Progenitor cell of endocrine pancreas (in vitro differentiated cells): ENCODE results near the gene LURAP1L. TPM values are rescaled to one million over a fixed set of nuclear protein-coding genes. Genes with fewer than 3 reads are reported as not detected.

Experiments
- DNase-seq: peaks from one replicate; pipeline ENCODE4 v3.0.0; 2021; ENCODE audit warnings: low spot score; ENCODE audit not compliant: unreplicated experiment
- H3K27ac Mint-ChIP-seq: 2 replicates; pipeline ENCODE4 v1.8.0; 2021; ENCODE audit warnings: mild to moderate bottlenecking, moderate library complexity, mixed read lengths
- H3K27me3 Mint-ChIP-seq: 2 replicates; pipeline ENCODE4 v1.8.0; 2021; ENCODE audit warnings: mixed read lengths
- H3K36me3 Mint-ChIP-seq: 2 replicates; pipeline ENCODE4 v1.8.0; 2022; ENCODE audit warnings: mixed read lengths; ENCODE audit not compliant: insufficient read depth
- H3K4me1 Mint-ChIP-seq: 2 replicates; pipeline ENCODE4 v1.8.0; 2021; ENCODE audit warnings: low read depth, mixed read lengths
- H3K4me3 Mint-ChIP-seq: 2 replicates; pipeline ENCODE4 v1.8.0; 2021; ENCODE audit warnings: low read depth, mild to moderate bottlenecking, moderate library complexity, mixed read lengths
- H3K9me3 Mint-ChIP-seq: 2 replicates; pipeline ENCODE4 v1.8.0; 2021; ENCODE audit warnings: low read depth, mixed read lengths
- CTCF ChIP-seq: fragments of 200-600 bp; sonication (generic); IDR thresholded peaks from one replicate; pipeline ENCODE4 v1.5.0; 2021; ENCODE audit warnings: antibody characterized with exemption, mild to moderate bottlenecking; ENCODE audit not compliant: unreplicated experiment
- total RNA-seq: library from RNA; stranded (reverse); gene quantifications from 2 replicates; pipeline ENCODE4 v1.2.1, GENCODE V29; 2021

Gene LURAP1L
- total RNA-seq, 1 donor from 2014 or later = 11.4 TPM

- Mint-ChIP-seq H3K36me3 (no peaks in the 10 kb centered on the region), H3K27ac (no peak overlapping the region), H3K9me3 (no peaks in the 10 kb centered on the region), H3K27me3 (no peaks in the 10 kb centered on the region), H3K4me1 (peaks cover 20% of the 10 kb centered on the region), H3K4me3 (no peak overlapping the region)
- TF ChIP-seq CTCF = no peak
- no peak for DNase-seq
Measured at GRCh38 chr9:12854221-12854620, 79.4 kb downstream of the LURAP1L start.

- Mint-ChIP-seq H3K27ac (no peak overlapping the region), H3K9me3 (peaks cover 3% of the 10 kb centered on the region), H3K4me1 (peaks cover 17% of the 10 kb centered on the region)
Measured at GRCh38 chr9:12855066-12855465, 80.2 kb downstream of the LURAP1L start.

GRCh38 chr9:12856603-12857002 lies 81.8 kb downstream of the LURAP1L start:
- no peak overlapping the region for H3K27ac Mint-ChIP-seq
- H3K27me3 Mint-ChIP-seq = no peaks in the 10 kb centered on the region
- H3K36me3 Mint-ChIP-seq = no peaks in the 10 kb centered on the region
- H3K4me1 Mint-ChIP-seq = peaks cover 22% of the 10 kb centered on the region
- DNase-seq = no peak
- no peak for TF ChIP-seq CTCF
- peaks cover 3% of the 10 kb centered on the region for H3K9me3 Mint-ChIP-seq
- H3K4me3 Mint-ChIP-seq = no peak overlapping the region

More at GRCh38 chr9:12855066-12855465, 80.2 kb downstream of the LURAP1L start:
- H3K36me3 Mint-ChIP-seq = no peaks in the 10 kb centered on the region
- TF ChIP-seq CTCF = no peak
- H3K27me3 Mint-ChIP-seq = no peaks in the 10 kb centered on the region
- DNase-seq = no peak
- H3K4me3 Mint-ChIP-seq = no peak overlapping the region

GRCh38 chr9:12859704-12860251 lies 85.0 kb downstream of the LURAP1L start:
- no peak overlapping the region for H3K4me3 Mint-ChIP-seq
- H3K9me3 Mint-ChIP-seq = peaks cover 3% of the 10 kb centered on the region
- no peak overlapping the region for H3K27ac Mint-ChIP-seq
- H3K36me3 Mint-ChIP-seq = no peaks in the 10 kb centered on the region
- DNase-seq = no peak
- no peaks in the 10 kb centered on the region for H3K27me3 Mint-ChIP-seq
- TF ChIP-seq CTCF = no peak
- peaks cover 33% of the 10 kb centered on the region for H3K4me1 Mint-ChIP-seq

GRCh38 chr9:12860998-12861397 lies 86.2 kb downstream of the LURAP1L start:
- peaks cover 1% of the 10 kb centered on the region for H3K36me3 Mint-ChIP-seq
- no peak overlapping the region for H3K27ac Mint-ChIP-seq
- H3K9me3 Mint-ChIP-seq = peaks cover 10% of the 10 kb centered on the region
- H3K27me3 Mint-ChIP-seq = no peaks in the 10 kb centered on the region
- peaks cover 31% of the 10 kb centered on the region for H3K4me1 Mint-ChIP-seq
- no peak for TF ChIP-seq CTCF
- DNase-seq = no peak
- no peak overlapping the region for H3K4me3 Mint-ChIP-seq
